ENCODE results near the gene ZER1.
"Not testable (repeated sequence)": the region's sequence is repeated elsewhere in the genome, so short reads cannot be mapped to it uniquely, and the experiment has no call there.

Gene ZER1

GRCh38 chr9:128713941-128714573 lies 57.7 kb downstream of the ZER1 start:
- no peak for DNase-seq

DNA sequence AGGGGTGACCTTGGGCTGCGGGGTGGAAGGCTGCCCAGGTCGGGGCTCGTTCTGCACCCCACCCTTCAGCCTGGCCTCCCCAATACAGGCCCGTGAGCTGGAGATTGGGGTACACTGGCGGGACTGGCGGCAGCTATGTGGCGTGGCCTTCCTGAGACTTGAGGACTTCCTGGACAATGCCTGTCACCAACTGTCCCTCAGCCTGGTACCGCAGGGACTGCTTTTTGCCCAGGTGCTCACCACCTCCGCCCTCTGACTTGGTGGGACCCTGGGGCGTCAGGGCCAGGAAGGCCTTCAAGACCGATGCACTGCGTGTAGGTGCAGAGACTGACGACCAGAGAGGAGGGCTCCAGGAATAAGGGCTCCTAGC lies 58.3 kb downstream of the ZER1 start:
- DNase-seq = no peak

- no peak for DNase-seq
Measured at GRCh38 chr9:128712451-128713410, 59.0 kb downstream of the ZER1 start.

DNA sequence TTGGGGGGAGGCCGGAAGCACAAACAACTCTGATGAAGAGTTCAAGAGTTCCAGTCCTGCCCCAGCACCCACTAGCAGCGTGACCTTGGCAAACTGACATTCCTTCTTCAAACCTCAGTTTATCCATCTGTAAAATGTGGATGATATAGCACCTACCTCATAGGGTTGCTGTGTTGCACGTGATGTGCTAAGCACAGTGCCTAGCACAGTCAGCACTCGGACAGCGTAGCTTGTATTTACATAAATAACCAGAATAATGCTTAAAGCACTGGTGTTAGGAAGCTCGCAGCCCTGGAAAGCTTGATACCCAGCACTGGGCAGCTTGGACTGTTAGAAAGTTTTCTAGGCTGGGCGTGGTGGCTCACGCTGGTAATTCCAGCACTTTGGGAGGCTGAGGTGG lies 64.3 kb downstream of the ZER1 start:
- DNase-seq = no peak

DNA sequence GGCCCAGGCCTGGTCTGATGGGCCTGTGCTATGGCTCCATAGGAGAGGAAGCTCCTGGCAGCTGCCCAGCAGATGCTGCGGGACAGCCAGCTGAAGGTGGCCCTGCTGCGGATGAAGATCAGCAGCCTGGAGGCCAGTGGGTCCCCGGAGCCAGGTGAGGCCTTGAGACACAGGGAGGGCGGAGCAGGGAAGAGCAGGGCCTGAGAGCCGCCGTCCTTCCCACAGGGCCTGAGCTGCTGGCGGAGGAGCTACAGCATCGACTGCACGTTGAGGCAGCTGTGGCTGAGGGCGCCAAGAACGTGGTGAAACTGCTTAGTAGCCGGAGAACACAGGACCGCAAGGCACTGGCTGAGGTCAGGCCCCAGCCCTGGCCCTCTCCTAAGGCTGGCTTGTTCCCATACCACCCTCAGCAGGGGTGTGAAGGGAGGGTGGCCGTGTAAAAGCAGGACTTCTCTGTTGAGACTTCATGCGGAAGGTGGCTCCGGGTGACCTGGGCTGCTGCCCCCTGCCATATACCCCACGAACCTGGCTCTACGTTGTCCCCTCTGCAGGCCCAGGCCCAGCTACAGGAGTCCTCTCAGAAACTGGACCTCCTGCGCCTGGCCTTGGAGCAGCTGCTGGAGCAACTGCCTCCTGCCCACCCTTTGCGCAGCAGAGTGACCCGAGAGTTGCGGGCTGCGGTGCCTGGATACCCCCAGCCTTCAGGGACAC lies 64.9 kb downstream of the ZER1 start:
- no peak for DNase-seq

DNA sequence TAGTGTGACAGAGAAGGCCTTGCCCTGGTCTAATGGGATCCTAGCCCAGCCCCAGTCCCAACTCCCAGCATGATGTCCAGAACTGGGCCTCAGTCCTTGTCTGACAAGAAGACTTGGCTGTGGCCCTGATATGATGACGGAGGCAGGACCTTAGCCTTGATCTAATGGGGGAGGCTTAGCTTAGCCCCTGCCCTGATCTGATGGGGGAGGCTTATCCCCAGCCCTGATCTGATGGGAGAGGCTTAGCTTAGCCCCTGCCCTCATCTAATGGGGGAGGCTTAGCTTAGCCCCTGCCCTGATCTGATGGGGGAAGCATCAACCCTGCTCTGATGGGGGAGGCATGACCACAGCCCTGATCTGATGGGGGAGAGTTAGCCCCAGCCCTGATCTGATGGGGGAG lies 65.7 kb downstream of the ZER1 start:
- DNase-seq = no peak

DNA sequence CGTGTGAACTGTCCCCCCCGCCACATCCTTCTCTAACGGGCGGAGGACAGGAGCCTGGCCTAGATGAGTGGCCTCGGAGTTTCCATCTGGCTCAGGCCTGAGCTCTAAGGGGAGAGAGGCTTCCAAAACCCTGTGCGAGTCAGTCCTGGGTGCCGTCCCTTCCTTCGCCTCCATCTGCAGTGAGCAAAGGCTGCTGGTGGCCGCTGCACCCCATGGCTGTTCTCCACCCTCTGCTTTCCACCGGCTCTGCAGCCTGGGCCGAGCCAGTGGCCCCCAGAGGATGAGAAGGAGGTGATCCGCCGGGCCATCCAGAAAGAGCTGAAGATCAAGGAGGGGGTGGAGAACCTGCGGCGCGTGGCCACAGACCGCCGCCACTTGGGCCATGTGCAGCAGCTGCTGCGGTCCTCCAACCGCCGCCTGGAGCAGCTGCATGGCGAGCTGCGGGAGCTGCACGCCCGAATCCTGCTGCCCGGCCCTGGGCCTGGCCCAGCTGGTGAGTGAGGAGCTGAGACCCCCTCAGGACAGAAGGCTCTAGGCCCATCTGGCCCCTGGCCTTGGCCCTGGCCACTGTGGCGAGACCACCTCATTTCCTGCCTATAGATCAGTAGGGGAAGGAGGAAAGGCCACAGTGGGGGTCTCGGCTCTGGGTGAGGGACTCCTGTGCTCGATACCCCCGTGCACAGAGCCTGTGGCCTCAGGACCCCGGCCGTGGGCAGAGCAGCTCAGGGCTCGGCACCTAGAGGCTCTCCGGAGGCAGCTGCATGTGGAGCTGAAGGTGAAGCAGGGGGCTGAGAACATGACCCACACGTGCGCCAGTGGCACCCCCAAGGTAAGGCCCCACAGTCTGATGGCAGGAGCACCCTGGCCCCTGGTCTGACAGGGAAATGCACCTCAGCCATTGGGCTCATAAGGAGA lies 66.4 kb downstream of the ZER1 start:
- DNase-seq = no peak

- DNase-seq = no peak
Measured at GRCh38 chr9:128704356-128704670, 67.4 kb downstream of the ZER1 start.

DNA sequence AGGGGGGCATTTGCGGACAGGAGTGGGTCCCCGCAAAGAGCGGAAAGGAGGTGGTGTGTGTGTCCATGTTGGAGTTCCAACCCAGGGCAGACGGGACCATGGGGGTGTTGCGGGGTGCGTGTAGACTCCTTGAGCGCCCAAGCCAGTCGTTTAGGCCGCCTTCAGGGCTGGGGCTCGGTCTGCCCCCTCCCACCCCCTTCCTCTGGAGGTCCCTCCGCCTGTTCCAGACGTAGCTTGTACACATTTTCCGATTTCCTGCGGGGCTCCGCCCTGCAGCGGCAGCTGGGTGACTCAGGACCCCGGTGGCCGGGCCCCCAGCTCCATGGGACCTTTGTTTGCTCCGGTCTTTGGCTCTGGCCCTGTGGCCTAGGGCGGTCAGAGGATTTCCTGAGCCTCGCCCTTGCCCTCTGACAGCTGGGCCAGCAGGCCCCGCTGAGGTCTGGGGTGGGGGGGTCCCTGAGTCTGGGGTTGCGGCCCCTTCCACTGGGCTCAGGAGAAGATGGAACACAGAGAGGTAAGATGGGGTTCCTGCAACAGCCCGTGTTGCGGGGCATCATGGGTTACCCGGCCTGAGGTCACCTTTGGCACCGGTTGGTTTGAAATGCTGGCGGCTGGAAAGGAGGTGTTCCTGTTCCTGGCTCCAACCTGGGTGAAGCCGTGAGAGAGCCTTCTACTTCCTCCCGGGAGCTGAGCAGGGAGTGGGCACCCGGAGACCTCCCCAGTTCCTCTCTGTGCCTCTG lies 67.9 kb downstream of the ZER1 start:
- no peak for DNase-seq

GRCh38 chr9:128702949-128703615 lies 68.6 kb downstream of the ZER1 start:
- no peak for DNase-seq

DNA sequence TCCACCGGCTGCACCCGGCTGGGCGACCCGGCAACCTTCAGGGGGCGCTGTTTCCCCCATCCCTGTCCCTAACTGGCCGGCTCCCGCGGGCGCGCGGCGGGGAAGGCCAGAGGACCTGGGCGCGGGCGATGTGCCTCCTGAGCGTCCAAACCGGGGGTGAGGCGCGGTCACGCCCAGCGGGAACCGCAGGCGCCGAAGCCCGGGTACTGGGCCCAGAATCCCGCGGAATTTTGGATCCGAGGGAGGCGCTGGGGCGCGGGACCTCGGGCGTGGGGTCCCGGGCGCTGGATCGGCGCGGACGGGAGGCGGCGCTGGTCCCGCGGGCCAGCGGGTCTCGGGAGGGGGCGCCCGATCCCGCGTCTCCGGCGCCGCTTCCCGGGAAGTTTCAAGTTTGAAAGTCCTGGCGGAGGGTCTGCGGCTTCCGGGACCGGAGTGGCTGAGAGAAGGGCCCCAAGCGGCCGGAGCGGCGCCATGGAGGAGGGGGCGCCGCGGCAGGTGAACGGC lies 69.2 kb downstream of the ZER1 start, which contains the start of gene PKN3:
Gene PKN3, plus strand, starts transcription at position 59 of the 504 bp plus-strand sequence. Its CDS starts 413 bp downstream, at position 472.
- DNase-seq = peak; percentile 77

GRCh38 chr9:128701227-128701854 lies 70.4 kb downstream of the ZER1 start:
- no peak for DNase-seq

DNA sequence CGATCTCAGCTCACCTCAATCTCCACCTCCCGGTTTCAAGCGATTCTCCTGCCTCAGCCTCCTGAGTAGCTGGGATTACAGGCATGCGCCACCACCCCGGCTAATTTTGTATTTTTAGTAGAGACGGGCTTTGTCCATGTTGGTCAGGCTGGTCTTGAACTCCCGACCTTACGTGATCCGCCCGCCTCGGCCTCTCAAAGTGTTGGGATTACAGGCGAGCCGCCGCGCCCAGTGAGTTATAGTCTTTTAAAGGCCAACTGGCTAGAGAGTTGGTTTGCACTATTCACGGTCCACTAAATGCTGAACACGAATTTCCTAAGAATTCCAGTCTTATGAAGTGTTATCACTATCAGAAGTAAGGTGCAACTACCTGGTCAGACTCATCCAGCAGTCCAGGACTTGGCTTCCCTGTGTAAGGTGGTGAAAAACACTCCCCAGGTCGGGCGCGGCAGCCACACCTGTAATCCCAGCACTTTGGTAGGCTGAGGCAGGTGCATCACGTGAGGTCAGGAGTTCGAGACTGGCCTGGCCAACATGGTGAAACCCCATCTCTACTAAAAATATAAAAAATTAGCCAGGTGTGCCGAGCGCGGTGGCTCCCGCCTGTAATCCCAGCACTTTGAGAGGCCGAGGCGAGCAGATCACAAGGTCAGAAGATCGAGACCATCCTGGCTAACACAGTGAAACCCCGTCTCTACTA lies 72.5 kb downstream of the ZER1 start:
- DNase-seq = not testable (repeated sequence)

- no peak for DNase-seq
Measured at GRCh38 chr9:128696923-128697707, 74.6 kb downstream of the ZER1 start.

DNA sequence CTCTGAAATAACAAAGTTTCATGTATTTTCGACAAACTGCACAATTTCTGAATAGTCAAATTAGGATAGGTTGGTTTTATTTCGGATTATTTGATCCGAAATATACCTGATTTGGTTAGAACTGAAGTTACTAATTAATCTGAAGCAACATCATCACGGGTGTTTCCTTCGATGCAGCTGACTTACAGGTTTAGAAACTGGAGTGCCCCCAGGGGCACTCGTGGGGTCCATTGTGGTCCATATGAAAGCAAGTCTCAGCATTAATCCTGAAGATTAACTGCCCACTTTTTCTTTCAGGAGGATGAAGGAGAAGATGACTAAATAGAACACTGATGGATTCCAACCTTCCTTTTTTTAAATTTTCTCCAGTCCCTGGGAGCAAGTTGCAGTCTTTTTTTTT lies 77.4 kb downstream of the ZER1 start:
- DNase-seq = no peak

DNA sequence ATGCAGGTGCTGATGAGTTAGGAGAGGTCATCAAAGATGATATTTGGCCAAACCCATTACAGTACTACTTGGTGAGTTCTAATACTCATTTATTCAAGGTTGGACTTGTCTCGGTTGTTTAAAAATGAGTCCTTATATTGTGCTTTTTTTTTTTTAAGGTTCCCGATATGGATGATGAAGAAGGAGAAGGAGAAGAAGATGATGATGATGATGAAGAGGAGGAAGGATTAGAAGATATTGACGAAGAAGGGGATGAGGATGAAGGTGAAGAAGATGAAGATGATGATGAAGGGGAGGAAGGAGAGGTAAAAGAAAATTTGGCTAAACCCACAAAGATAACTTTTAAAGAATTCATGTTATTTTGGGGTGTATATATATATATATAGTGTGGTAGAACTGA lies 78.0 kb downstream of the ZER1 start:
- DNase-seq = not testable (repeated sequence)

DNA sequence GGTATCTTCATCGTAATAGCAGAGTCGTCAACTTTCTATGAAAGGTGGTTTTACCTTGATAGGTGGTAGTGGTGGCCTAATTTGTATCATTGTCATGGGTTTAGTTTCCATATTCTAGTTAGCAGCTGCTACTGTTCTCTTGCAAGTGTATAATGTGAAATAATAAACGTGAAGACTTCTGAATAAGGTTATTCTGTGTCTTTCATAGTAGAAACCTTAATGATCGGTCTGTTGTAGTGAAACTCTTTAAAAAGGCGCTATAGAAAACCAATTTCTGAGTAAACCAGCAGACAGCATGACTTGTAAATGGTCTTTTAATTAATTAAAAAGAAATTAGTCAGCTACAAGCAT lies 81.1 kb downstream of the ZER1 start:
- no peak for DNase-seq

DNA sequence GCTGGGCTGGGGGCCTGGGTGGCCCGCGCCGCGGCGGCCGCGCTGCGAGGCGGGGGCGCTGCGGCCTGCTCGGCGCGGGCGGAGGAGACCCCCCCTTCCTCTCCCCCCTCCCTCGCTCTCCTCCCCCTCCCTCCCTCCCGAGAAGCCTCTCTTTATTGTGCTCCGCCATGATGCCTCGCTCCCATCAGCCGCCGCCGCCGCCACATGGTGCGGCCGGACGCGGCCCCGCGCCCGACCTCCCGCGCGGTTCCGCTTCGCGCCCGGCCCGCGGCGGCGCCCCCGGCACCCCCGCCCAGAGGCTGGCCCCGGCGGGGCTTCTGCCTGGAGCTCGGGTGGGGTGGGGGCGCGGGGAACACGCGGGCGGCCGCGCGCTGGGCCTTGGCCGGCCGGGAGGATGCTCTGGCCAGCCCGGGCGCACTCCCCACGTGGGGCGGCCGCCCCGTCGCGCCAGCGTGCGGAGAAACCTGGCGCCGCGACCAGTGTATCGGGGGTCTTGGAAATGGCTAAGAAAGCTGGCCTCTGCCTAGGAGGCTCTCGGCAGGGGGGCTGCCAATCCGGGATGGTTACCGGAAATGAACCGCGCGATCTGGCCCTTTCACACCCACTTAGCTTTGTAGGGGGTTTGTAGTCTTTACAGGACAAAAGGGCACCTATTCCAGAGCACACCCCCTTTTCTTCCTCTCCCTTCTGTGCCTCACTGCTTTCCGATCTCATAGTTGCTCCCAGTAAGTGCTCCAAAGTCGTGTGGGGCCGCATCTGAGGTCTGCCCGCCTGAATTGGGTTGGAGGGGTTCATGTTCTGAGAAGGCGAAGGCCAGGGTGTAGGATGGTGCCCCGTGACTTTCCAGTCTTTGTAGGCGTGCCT lies 81.7 kb downstream of the ZER1 start:
- DNase-seq = peak; percentile 56

Data from HCEC 1CT (cell line).